Calu3 (cell line): Measurements from ENCODE around the gene KTN1. TPM values are rescaled to one million over a fixed set of nuclear protein-coding genes. Genes with fewer than 3 reads are reported as not detected.
A peak's percentile ranks its signal among the peaks of the same experiment; 100 is the strongest.

Experiments used
- BruUV-seq: library from RNA; stranded (reverse); fragments of 400-500 nt; replicated peaks from 2 replicates; lab custom pipeline; 2021; lab: Mats Ljungman, UMichigan
- CTCF ChIA-PET: fragments of 300-600 bp; sonication (Branson Sonifier 250); formaldehyde crosslinking; loops from one replicate; lab custom pipeline; 2022; ENCODE audit warnings: antibody characterized with exemption; lab: Charles Lee
- DNase-seq: peaks from one replicate; pipeline ENCODE4 v3.0.0; 2022
- H3K27ac Mint-ChIP-seq: one replicate; pipeline ENCODE4 v1.8.0; 2022; ENCODE audit warnings: mixed read lengths; ENCODE audit not compliant: unreplicated experiment
- H3K27me3 Mint-ChIP-seq: one replicate; pipeline ENCODE4 v1.8.0; 2022; ENCODE audit warnings: mixed read lengths; ENCODE audit not compliant: unreplicated experiment
- H3K36me3 Mint-ChIP-seq: one replicate; pipeline ENCODE4 v1.8.0; 2022; ENCODE audit warnings: mild to moderate bottlenecking, moderate library complexity, mixed read lengths; ENCODE audit not compliant: insufficient read depth, unreplicated experiment
- H3K4me1 Mint-ChIP-seq: one replicate; pipeline ENCODE4 v1.8.0; 2022; ENCODE audit warnings: mild to moderate bottlenecking, low read depth, mixed read lengths; ENCODE audit not compliant: unreplicated experiment
- H3K4me3 Mint-ChIP-seq: one replicate; pipeline ENCODE4 v1.8.0; 2022; ENCODE audit warnings: mild to moderate bottlenecking, low read depth, moderate library complexity, mixed read lengths; ENCODE audit not compliant: unreplicated experiment
- H3K9me3 Mint-ChIP-seq: one replicate; pipeline ENCODE4 v1.8.0; 2022; ENCODE audit warnings: low read depth, mixed read lengths; ENCODE audit not compliant: unreplicated experiment
- intact Hi-C: fragments of 100-400 bp; cut with micrococcal nuclease; formaldehyde crosslinking; loops from one replicate; pipeline ENCODE4 v1.10.0; 2022; ENCODE audit not compliant: unreplicated experiment
- total RNA-seq: library from RNA; stranded (reverse); gene quantifications from 2 replicates; pipeline ENCODE4 v1.2.3, GENCODE V29; 2022
- TF ChIP-seq, protein P1 (sequence below): fragments of 200-600 bp; IDR thresholded peaks from one replicate; pipeline ENCODE4 v1.8.0; 2022; ENCODE audit warnings: antibody characterized with exemption; ENCODE audit not compliant: unreplicated experiment

The KTN1 gene
- total RNA-seq, 1 experiment from 2014 or later, result 141 TPM

DNA sequence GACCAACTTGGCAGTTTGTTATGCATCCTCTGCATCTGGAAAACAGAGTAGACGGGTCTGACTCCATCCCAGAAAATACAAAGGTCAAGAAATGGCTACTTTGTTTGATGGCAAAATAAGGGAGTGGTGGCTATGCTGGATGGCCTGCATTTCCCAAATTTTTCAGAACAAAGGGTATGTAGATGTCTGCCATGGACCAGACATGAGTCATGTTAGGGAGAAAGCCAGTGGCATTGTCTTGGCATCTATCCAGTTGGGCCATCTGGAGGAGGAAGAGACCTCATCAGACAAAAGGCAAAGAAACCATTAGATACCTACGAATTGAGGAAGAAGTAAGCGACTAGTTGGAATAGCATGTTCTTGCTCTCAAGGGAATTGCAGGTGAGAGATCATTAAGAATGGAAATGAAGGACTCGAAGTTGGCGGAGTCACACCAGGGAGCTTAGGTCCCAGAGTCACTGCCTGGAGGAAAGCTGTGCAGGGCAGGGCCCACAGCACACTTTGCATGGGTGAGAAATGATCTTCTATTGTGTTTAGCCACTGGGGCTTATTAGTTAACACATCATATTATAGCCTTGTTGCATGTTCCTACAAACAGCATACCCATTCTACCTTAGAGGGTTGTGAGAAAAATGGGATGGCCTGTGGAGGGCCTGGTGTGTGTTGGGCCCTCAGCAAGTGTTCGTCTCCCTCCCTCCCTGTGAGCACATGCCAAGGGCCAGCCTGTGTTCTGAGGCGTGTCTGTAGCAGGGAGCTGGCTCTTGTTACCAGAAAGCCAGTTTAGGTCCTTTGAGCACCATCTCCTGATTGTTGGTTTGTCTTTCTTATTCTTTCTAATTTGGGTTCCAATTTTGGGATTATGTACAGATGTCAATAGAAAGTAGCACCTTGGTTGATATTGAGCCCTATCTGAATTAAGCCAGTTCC, 119.4 kb downstream of the KTN1 start:
- H3K27ac Mint-ChIP-seq, result peak overlapping the region; percentile 60
- TF ChIP-seq, protein P1, sequence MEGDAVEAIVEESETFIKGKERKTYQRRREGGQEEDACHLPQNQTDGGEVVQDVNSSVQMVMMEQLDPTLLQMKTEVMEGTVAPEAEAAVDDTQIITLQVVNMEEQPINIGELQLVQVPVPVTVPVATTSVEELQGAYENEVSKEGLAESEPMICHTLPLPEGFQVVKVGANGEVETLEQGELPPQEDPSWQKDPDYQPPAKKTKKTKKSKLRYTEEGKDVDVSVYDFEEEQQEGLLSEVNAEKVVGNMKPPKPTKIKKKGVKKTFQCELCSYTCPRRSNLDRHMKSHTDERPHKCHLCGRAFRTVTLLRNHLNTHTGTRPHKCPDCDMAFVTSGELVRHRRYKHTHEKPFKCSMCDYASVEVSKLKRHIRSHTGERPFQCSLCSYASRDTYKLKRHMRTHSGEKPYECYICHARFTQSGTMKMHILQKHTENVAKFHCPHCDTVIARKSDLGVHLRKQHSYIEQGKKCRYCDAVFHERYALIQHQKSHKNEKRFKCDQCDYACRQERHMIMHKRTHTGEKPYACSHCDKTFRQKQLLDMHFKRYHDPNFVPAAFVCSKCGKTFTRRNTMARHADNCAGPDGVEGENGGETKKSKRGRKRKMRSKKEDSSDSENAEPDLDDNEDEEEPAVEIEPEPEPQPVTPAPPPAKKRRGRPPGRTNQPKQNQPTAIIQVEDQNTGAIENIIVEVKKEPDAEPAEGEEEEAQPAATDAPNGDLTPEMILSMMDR, result no peak
- intact Hi-C loops, result loop anchor here (5.0 to 10.0 kb wide), 2 partner anchors 262 to 545 kb away; no protein-coding TSS in a partner anchor
- CTCF ChIA-PET, result no interaction called here
- no peaks in the 10 kb centered on the region for H3K27me3 Mint-ChIP-seq
- H3K4me1 Mint-ChIP-seq, result peaks cover 60% of the 10 kb centered on the region
- peaks cover 11% of the 10 kb centered on the region for H3K36me3 Mint-ChIP-seq
- no peak overlapping the region for H3K4me3 Mint-ChIP-seq
- DNase-seq, result peak; percentile 56
- no TSS peak for BruUV-seq
- H3K9me3 Mint-ChIP-seq, result no peaks in the 10 kb centered on the region

DNA sequence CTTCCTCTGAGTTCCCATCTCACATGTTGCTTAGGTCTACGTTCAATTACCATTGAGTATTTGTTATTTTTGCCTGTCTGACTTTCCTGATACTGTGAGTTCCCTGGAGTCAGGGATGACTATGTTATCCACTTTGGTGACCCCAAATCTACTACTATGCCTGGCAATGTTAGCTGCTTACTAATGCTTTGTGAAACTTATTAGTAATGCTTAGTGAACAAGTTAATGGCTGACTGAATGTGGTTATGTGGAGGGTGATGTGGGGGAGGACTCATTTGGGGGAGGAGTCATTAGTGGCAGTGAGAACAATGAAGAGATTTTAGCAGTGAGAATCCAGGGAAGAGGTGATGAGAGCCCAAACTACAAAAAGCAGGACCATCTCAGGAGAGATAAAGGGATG, 121.6 kb downstream of the KTN1 start:
- H3K27me3 Mint-ChIP-seq, result no peaks in the 10 kb centered on the region
- intact Hi-C loops, result loop anchor here (5.0 to 10.0 kb wide), 2 partner anchors 264 to 543 kb away; no protein-coding TSS in a partner anchor
- H3K9me3 Mint-ChIP-seq, result no peaks in the 10 kb centered on the region
- peak overlapping the region; percentile 20 for H3K27ac Mint-ChIP-seq
- TF ChIP-seq, protein P1, result no peak
- peak overlapping the region; percentile 0 for H3K4me3 Mint-ChIP-seq
- peak; percentile 34 for DNase-seq
- no TSS peak for BruUV-seq
- H3K4me1 Mint-ChIP-seq, result peaks cover 68% of the 10 kb centered on the region
- H3K36me3 Mint-ChIP-seq, result peaks cover 11% of the 10 kb centered on the region
- CTCF ChIA-PET, result interaction anchor here (0.6 kb wide), 1 partner anchor 262 kb away, joined by 4 read pairs; no protein-coding TSS in a partner anchor

DNA sequence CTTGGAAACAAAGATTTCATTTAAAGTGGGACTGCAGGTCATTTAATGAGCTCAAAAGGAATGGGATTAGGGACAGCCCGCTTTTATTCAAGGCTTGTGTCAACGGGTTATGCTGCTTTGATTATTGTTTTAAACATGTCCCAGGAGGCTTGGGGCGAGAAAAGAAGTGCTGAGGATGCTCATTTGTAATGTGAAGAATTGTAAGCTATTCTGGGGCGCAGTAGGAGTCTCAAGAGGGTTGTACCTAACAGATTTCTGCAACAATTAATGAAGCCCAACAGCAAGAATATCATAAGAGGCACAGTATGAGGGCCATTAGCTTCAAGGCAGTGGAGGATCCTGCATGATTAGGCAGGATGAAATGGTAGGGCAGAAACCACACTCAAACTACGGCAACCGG, 122.5 kb downstream of the KTN1 start:
- TF ChIP-seq, protein P1, result no peak
- intact Hi-C loops, result loop anchor here (5.0 to 10.0 kb wide), 2 partner anchors 265 to 542 kb away; no protein-coding TSS in a partner anchor
- H3K4me3 Mint-ChIP-seq, result no peak overlapping the region
- no TSS peak for BruUV-seq
- CTCF ChIA-PET, result interaction anchor here (0.6 to 0.7 kb wide), 3 partner anchors 15 to 262 kb away, joined by 3 to 7 read pairs (median 4); no protein-coding TSS in a partner anchor
- H3K4me1 Mint-ChIP-seq, result peaks cover 61% of the 10 kb centered on the region
- H3K9me3 Mint-ChIP-seq, result no peaks in the 10 kb centered on the region
- H3K27ac Mint-ChIP-seq, result no peak overlapping the region
- H3K36me3 Mint-ChIP-seq, result peaks cover 6% of the 10 kb centered on the region
- no peaks in the 10 kb centered on the region for H3K27me3 Mint-ChIP-seq
- DNase-seq, result no peak

DNA sequence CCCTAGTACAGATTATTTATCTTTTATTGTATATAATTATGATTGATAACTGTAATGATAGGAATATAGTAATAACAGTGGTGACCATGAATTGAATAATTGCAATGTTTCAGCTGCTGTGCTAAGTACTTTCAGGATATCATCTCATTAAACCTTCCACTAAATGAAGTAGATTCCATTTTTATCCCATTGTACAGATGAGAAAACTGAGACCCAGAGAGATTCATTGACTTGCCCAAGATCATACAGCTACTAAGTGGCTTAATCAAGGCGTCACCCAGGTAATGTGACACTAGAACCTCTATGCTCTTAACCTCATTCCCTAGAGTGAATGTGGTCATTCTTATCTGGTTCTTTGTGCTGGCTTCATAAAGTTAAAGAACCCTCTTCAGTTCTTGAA, 124.6 kb downstream of the KTN1 start:
- intact Hi-C loops, result loop anchor here (5.0 to 10.0 kb wide), 4 partner anchors 98 to 540 kb away; partner anchors contain the start of gene PELI2
- no peak overlapping the region for H3K27ac Mint-ChIP-seq
- BruUV-seq, result no TSS peak
- H3K4me1 Mint-ChIP-seq, result peaks cover 50% of the 10 kb centered on the region
- no peak overlapping the region for H3K4me3 Mint-ChIP-seq
- no peak for DNase-seq
- H3K27me3 Mint-ChIP-seq, result no peaks in the 10 kb centered on the region
- CTCF ChIA-PET, result no interaction called here
- TF ChIP-seq, protein P1, result no peak
- H3K9me3 Mint-ChIP-seq, result no peaks in the 10 kb centered on the region
- peaks cover 6% of the 10 kb centered on the region for H3K36me3 Mint-ChIP-seq
